HEK293 (cell line): ENCODE measurements around the gene ASIC4.

Experiments
- CTCF ChIA-PET: fragments of 350-600 bp; formaldehyde crosslinking; extraction: SDS; loops from one replicate; lab custom pipeline; 2021; ENCODE audit warnings: antibody characterized with exemption; lab: Yijun Ruan, JAX
- POLR2A ChIA-PET: fragments of 300-600 bp; formaldehyde crosslinking; extraction: SDS; loops from one replicate; lab custom pipeline; 2020; ENCODE audit warnings: antibody characterized with exemption, inconsistent platforms; lab: Yijun Ruan, JAX
- H3K27ac ChIP-seq: fragments of 200-500 bp; sonication (Bioruptor generic); 2 replicates; pipeline ENCODE4 v1.5.1; 2014; ENCODE audit warnings: low read depth, low read length, control low read depth, inconsistent platforms; ENCODE audit errors: extremely low read depth
- H3K36me3 ChIP-seq, 2 experiments: fragments of 200-500 bp in 1 of 2; sonication (Bioruptor generic) in 1 of 2; 1 replicate in 1 of 2; 2 replicates in 1 of 2; pipeline ENCODE4 v1.5.1; 2014 to 2017; ENCODE audit warnings: inconsistent platforms in 2 of 2, low read length in 2 of 2; ENCODE audit not compliant: control insufficient read depth in 2 of 2, insufficient read depth in 1 of 2
- H3K4me1 ChIP-seq: fragments of 200-500 bp; sonication (Bioruptor generic); 2 replicates; pipeline ENCODE4 v1.5.1; 2014; ENCODE audit warnings: mild to moderate bottlenecking, low read length, inconsistent platforms; ENCODE audit not compliant: control insufficient read depth, insufficient read depth
- H3K4me3 ChIP-seq: 2 replicates; pipeline ENCODE4 v1.5.1; 2011; ENCODE audit warnings: low read depth, mild to moderate bottlenecking, control low read depth, low read length, moderate library complexity
- H3K9me3 ChIP-seq: fragments of 200-500 bp; sonication (Bioruptor generic); 2 replicates; pipeline ENCODE4 v1.5.1; 2014; ENCODE audit warnings: low read depth, low read length, inconsistent platforms; ENCODE audit not compliant: control insufficient read depth, insufficient read depth
- FEZF1 ChIP-seq: fragments of 450-650 bp; formaldehyde crosslinking; IDR thresholded peaks from 2 replicates; pipeline ENCODE4 v1.5.1; 2016; ENCODE audit warnings: missing biosample characterization, missing genetic modification characterization
- GLIS1 ChIP-seq: fragments of 450-650 bp; formaldehyde crosslinking; IDR thresholded peaks from 2 replicates; pipeline ENCODE4 v1.5.1; 2016; ENCODE audit warnings: missing biosample characterization, missing genetic modification characterization
- GLIS2 ChIP-seq: fragments of 450-650 bp; formaldehyde crosslinking; IDR thresholded peaks from 2 replicates; pipeline ENCODE4 v1.5.1; 2016; ENCODE audit warnings: missing biosample characterization, missing genetic modification characterization
- KLF16 ChIP-seq: fragments of 450-650 bp; formaldehyde crosslinking; IDR thresholded peaks from 2 replicates; pipeline ENCODE4 v1.5.1; 2017; ENCODE audit warnings: missing biosample characterization, missing genetic modification characterization
- SP2 ChIP-seq: fragments of 450-650 bp; formaldehyde crosslinking; IDR thresholded peaks from 2 replicates; pipeline ENCODE4 v1.5.1; 2016; ENCODE audit warnings: missing biosample characterization, missing genetic modification characterization
- ZBTB17 ChIP-seq: fragments of 450-650 bp; formaldehyde crosslinking; IDR thresholded peaks from 2 replicates; pipeline ENCODE4 v1.5.1; 2016; ENCODE audit warnings: missing biosample characterization, missing genetic modification characterization
- ZBTB20 ChIP-seq: fragments of 450-650 bp; formaldehyde crosslinking; IDR thresholded peaks from 2 replicates; pipeline ENCODE4 v1.5.1; 2016; ENCODE audit warnings: missing biosample characterization, missing genetic modification characterization
- ZBTB8A ChIP-seq: fragments of 450-650 bp; formaldehyde crosslinking; IDR thresholded peaks from 2 replicates; pipeline ENCODE4 v1.5.1; 2016; ENCODE audit warnings: missing biosample characterization, missing genetic modification characterization
- ZEB2 ChIP-seq: fragments of 450-650 bp; formaldehyde crosslinking; IDR thresholded peaks from 2 replicates; pipeline ENCODE4 v1.5.1; 2016; ENCODE audit warnings: missing biosample characterization, missing genetic modification characterization
- ZNF10 ChIP-seq: fragments of 450-650 bp; formaldehyde crosslinking; IDR thresholded peaks from 2 replicates; pipeline ENCODE4 v1.5.1; 2017; ENCODE audit warnings: missing biosample characterization, missing genetic modification characterization
- ZNF423 ChIP-seq: fragments of 450-650 bp; formaldehyde crosslinking; IDR thresholded peaks from 2 replicates; pipeline ENCODE4 v1.5.1; 2016; ENCODE audit warnings: missing biosample characterization, missing genetic modification characterization
- ZNF555 ChIP-seq: fragments of 450-650 bp; formaldehyde crosslinking; conservative IDR thresholded peaks from 2 replicates; pipeline ENCODE4 v1.5.1; 2017; ENCODE audit warnings: missing biosample characterization, mild to moderate bottlenecking, missing genetic modification characterization, inconsistent platforms
- ZNF600 ChIP-seq: fragments of 450-650 bp; formaldehyde crosslinking; IDR thresholded peaks from 2 replicates; pipeline ENCODE4 v1.5.1; 2016; ENCODE audit warnings: missing biosample characterization, missing genetic modification characterization
- ZNF654 ChIP-seq: fragments of 450-650 bp; formaldehyde crosslinking; IDR thresholded peaks from 2 replicates; pipeline ENCODE4 v1.5.1; 2016; ENCODE audit warnings: low read depth, missing biosample characterization, missing genetic modification characterization
- ZNF76 ChIP-seq: fragments of 450-650 bp; formaldehyde crosslinking; IDR thresholded peaks from 2 replicates; pipeline ENCODE4; 2016; ENCODE audit warnings: low read depth, missing biosample characterization, missing genetic modification characterization, borderline replicate concordance
- ZNF792 ChIP-seq: fragments of 450-650 bp; formaldehyde crosslinking; IDR thresholded peaks from 2 replicates; pipeline ENCODE4 v1.5.1; 2016; ENCODE audit warnings: missing biosample characterization, missing genetic modification characterization
- ZXDB ChIP-seq: fragments of 450-650 bp; formaldehyde crosslinking; IDR thresholded peaks from 2 replicates; pipeline ENCODE4 v1.5.1; 2016; ENCODE audit warnings: missing biosample characterization, missing genetic modification characterization
- TF ChIP-seq, protein P1 (sequence below): fragments of 450-650 bp; formaldehyde crosslinking; IDR thresholded peaks from 2 replicates; pipeline ENCODE4 v1.5.1; 2016; ENCODE audit warnings: missing biosample characterization, missing genetic modification characterization
- TF ChIP-seq, protein P2 (sequence below): fragments of 450-650 bp; formaldehyde crosslinking; conservative IDR thresholded peaks from 2 replicates; pipeline ENCODE4 v1.5.1; 2016; ENCODE audit warnings: low read depth, missing biosample characterization, missing genetic modification characterization
- TF ChIP-seq, protein P3 (sequence below): fragments of 450-650 bp; formaldehyde crosslinking; optimal IDR thresholded peaks from 2 replicates; pipeline ENCODE3; 2016; ENCODE audit warnings: missing biosample characterization, mild to moderate bottlenecking, missing genetic modification characterization

The ASIC4 gene

DNA sequence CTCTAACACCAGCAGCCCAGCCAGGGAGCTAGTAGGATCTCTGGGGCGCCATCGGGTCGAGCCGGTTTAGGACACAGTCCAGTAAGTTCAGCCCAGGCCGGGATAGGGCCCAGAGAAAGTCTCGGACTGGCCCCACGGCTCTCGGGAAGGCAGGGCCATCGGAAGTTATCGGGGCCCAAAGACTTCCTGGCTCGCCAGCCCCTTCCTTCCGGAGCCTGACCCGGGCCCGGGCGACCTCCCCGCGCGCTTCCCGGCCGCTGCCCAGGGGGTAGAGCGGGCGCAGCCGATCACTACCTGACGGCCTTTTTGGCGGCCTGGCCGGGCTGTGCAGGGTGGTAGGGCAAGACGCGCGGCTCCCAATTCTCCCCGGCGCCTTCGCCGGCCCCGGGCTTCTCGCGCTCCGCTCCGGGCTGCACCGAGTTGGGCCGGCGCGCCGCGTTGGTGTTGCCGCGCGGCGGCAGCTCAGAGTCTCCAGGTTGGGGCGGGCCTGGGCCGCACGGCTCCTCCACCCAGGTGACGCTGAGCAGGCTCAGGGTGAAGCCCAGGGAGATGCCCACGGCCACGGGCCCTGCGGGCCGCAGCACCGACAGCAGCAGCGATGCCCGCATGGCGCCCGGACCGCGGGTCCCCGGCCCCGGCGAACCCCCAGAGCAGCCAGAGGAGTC is 28.8 kb downstream of the ASIC4 start:
- ChIA-PET POLR2A (interaction anchor here (0.7 to 2.1 kb wide), 6 partner anchors 9 to 98 kb away, joined by 3 to 18 read pairs (median 7); partner anchors contain the start of genes OBSL1 and STK11IP), CTCF (interaction anchor here (0.6 to 7.2 kb wide), 11 partner anchors 9 to 1548 kb away, joined by 3 to 112 read pairs (median 6); a partner anchor contains a TSS)
- TF ChIP-seq ZNF76 (0 out of 2 replicates have a peak, but pooled peaks have one; percentile 19), SP2 (peak; percentile 55), ZBTB8A (tag by site-specific recombination) (0 out of 2 replicates have a peak, but pooled peaks have one; percentile 29), ZBTB20 (tag by site-specific recombination) (peak; percentile 53; the same call in 1 of the 2 replicates), FEZF1 (tag by site-specific recombination) (no peak), GLIS2 (tag by site-specific recombination) (peak; percentile 63), ZNF10 (0 out of 2 replicates have a peak, but pooled peaks have one; percentile 48), ZXDB (tag by site-specific recombination) (peak; percentile 15; the same call in 1 of the 2 replicates), ZNF423 (0 out of 2 replicates have a peak, but pooled peaks have one; percentile 28), ZNF654 (tag by site-specific recombination) (no peak), GLIS1 (peak; percentile 88), ZBTB17 (tag by site-specific recombination) (peak; percentile 10; the same call in 1 of the 2 replicates), KLF16 (tag by site-specific recombination) (0 out of 2 replicates have a peak, but pooled peaks have one; percentile 12), ZNF792 (no peak), ZNF600 (tag by site-specific recombination) (peak; percentile 68), ZNF555 (tag by site-specific recombination) (no peak), ZEB2 (tag by site-specific recombination) (peak; percentile 32; the same call in 1 of the 2 replicates)
- TF ChIP-seq, protein P1, sequence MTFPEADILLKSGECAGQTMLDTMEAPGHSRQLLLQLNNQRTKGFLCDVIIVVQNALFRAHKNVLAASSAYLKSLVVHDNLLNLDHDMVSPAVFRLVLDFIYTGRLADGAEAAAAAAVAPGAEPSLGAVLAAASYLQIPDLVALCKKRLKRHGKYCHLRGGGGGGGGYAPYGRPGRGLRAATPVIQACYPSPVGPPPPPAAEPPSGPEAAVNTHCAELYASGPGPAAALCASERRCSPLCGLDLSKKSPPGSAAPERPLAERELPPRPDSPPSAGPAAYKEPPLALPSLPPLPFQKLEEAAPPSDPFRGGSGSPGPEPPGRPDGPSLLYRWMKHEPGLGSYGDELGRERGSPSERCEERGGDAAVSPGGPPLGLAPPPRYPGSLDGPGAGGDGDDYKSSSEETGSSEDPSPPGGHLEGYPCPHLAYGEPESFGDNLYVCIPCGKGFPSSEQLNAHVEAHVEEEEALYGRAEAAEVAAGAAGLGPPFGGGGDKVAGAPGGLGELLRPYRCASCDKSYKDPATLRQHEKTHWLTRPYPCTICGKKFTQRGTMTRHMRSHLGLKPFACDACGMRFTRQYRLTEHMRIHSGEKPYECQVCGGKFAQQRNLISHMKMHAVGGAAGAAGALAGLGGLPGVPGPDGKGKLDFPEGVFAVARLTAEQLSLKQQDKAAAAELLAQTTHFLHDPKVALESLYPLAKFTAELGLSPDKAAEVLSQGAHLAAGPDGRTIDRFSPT (tag by site-specific recombination): 0 out of 2 replicates have a peak, but pooled peaks have one; percentile 44
- TF ChIP-seq, protein P2, sequence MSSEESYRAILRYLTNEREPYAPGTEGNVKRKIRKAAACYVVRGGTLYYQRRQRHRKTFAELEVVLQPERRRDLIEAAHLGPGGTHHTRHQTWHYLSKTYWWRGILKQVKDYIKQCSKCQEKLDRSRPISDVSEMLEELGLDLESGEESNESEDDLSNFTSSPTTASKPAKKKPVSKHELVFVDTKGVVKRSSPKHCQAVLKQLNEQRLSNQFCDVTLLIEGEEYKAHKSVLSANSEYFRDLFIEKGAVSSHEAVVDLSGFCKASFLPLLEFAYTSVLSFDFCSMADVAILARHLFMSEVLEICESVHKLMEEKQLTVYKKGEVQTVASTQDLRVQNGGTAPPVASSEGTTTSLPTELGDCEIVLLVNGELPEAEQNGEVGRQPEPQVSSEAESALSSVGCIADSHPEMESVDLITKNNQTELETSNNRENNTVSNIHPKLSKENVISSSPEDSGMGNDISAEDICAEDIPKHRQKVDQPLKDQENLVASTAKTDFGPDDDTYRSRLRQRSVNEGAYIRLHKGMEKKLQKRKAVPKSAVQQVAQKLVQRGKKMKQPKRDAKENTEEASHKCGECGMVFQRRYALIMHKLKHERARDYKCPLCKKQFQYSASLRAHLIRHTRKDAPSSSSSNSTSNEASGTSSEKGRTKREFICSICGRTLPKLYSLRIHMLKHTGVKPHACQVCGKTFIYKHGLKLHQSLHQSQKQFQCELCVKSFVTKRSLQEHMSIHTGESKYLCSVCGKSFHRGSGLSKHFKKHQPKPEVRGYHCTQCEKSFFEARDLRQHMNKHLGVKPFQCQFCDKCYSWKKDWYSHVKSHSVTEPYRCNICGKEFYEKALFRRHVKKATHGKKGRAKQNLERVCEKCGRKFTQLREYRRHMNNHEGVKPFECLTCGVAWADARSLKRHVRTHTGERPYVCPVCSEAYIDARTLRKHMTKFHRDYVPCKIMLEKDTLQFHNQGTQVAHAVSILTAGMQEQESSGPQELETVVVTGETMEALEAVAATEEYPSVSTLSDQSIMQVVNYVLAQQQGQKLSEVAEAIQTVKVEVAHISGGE (tag by site-specific recombination): peak; percentile 71
- TF ChIP-seq, protein P3, sequence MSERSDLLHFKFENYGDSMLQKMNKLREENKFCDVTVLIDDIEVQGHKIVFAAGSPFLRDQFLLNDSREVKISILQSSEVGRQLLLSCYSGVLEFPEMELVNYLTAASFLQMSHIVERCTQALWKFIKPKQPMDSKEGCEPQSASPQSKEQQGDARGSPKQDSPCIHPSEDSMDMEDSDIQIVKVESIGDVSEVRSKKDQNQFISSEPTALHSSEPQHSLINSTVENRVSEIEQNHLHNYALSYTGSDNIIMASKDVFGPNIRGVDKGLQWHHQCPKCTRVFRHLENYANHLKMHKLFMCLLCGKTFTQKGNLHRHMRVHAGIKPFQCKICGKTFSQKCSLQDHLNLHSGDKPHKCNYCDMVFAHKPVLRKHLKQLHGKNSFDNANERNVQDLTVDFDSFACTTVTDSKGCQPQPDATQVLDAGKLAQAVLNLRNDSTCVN (tag by site-specific recombination): peak; percentile 73
- Histone ChIP-seq H3K27ac (peak overlapping the region; percentile 73; the same call in 1 of the 2 replicates), H3K36me3 (peaks cover 0 to 34% of the 10 kb centered on the region in 2 experiments; a peak in 1 of 3 replicates), H3K4me3 (peak overlapping the region; percentile 69), H3K9me3 (no peaks in the 10 kb centered on the region), H3K4me1 (no peaks in the 10 kb centered on the region)
